22Rv1 (cell line): ENCODE results near the gene SYNDIG1L.

Source experiments
- H3K27ac ChIP-seq: fragments of 450-650 bp; 2 replicates; pipeline ENCODE4 v1.5.1; 2017
- ZFX ChIP-seq: fragments of 450-650 bp; IDR thresholded peaks from 2 replicates; pipeline ENCODE4 v1.6.1; 2017; ENCODE audit warnings: antibody characterized with exemption, borderline replicate concordance
- TF ChIP-seq, protein P1 (sequence below): fragments of 450-650 bp; IDR thresholded peaks from 2 replicates; pipeline ENCODE4 v1.5.1; 2017; ENCODE audit warnings: mild to moderate bottlenecking

Gene SYNDIG1L

GRCh38 chr14:74380172-74380571, 45.8 kb downstream of the SYNDIG1L start:
- H3K27ac ChIP-seq, result no peak overlapping the region
- no peak for TF ChIP-seq ZFX
- TF ChIP-seq, protein P1, sequence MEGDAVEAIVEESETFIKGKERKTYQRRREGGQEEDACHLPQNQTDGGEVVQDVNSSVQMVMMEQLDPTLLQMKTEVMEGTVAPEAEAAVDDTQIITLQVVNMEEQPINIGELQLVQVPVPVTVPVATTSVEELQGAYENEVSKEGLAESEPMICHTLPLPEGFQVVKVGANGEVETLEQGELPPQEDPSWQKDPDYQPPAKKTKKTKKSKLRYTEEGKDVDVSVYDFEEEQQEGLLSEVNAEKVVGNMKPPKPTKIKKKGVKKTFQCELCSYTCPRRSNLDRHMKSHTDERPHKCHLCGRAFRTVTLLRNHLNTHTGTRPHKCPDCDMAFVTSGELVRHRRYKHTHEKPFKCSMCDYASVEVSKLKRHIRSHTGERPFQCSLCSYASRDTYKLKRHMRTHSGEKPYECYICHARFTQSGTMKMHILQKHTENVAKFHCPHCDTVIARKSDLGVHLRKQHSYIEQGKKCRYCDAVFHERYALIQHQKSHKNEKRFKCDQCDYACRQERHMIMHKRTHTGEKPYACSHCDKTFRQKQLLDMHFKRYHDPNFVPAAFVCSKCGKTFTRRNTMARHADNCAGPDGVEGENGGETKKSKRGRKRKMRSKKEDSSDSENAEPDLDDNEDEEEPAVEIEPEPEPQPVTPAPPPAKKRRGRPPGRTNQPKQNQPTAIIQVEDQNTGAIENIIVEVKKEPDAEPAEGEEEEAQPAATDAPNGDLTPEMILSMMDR, result no peak

DNA sequence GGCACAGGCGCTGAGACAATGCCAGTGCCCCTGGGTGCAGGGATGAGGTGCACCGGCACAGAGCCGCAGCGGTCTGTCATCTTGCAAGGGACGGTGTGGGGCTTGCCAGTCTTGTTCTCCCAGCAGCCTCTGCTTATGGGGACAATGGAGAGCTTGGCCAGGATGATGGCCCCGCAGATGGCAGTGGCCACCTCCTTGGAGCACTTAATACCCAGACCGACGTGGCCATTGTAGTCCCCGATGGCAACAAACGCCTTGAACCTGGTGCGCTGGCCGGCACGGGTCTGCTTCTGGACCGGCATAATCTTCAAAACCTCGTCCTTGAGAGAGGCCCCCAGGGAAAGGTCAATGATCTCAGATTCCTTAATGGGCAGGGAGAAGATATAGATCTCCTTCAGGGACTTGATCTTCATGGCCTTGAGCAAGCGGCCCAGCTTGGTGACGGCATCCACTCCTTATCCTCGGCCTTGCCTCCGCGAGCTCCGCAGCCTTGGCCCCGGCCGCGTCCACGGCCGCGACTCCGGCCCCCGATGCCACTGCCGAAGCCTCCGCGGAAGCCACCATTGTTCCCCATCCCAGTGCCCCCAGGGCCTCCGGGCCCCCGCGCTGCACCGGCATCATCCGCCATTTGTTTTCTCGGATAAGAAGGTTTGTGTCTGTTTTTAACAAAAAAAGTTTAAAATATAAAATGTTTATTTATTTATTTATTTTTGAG, 47.9 kb downstream of the SYNDIG1L start:
- TF ChIP-seq, protein P1, result no peak
- no peak for TF ChIP-seq ZFX
- no peak overlapping the region for H3K27ac ChIP-seq

GRCh38 chr14:74368441-74368840, 57.6 kb downstream of the SYNDIG1L start:
- TF ChIP-seq ZFX, result no peak
- TF ChIP-seq, protein P1, result no peak

GRCh38 chr14:74368026-74368425, 58.0 kb downstream of the SYNDIG1L start:
- no peak overlapping the region for H3K27ac ChIP-seq
- TF ChIP-seq, protein P1, result no peak
- TF ChIP-seq ZFX, result no peak

More at GRCh38 chr14:74368441-74368840, 57.6 kb downstream of the SYNDIG1L start:
- no peak overlapping the region for H3K27ac ChIP-seq

GRCh38 chr14:74364271-74364880, 61.6 kb downstream of the SYNDIG1L start:
- no peak overlapping the region for H3K27ac ChIP-seq
- TF ChIP-seq, protein P1, result no peak
- TF ChIP-seq ZFX, result no peak

- TF ChIP-seq, protein P1, result peak; percentile 93
- no peak for TF ChIP-seq ZFX
- H3K27ac ChIP-seq, result no peak overlapping the region
Measured at GRCh38 chr14:74362361-74362915, 63.6 kb downstream of the SYNDIG1L start.

GRCh38 chr14:74360163-74360562, 65.8 kb downstream of the SYNDIG1L start:
- no peak overlapping the region for H3K27ac ChIP-seq
- TF ChIP-seq ZFX, result no peak
